OCI-M1 (cell line): ENCODE data around the gene GADD45A.
A peak's percentile ranks its signal among the peaks of the same experiment; 100 is the strongest.
"Not testable (repeated sequence)": the region's sequence is repeated elsewhere in the genome, so short reads cannot be mapped to it uniquely, and the experiment has no call there.

Experiments
- DNase-seq: peaks from one replicate; lab custom pipeline; 2025; lab: John Stamatoyannopoulos, UW

The GADD45A gene

GRCh38 chr1:67721650-67722291 lies 36.8 kb downstream of the GADD45A start:
- DNase-seq: no peak

DNA sequence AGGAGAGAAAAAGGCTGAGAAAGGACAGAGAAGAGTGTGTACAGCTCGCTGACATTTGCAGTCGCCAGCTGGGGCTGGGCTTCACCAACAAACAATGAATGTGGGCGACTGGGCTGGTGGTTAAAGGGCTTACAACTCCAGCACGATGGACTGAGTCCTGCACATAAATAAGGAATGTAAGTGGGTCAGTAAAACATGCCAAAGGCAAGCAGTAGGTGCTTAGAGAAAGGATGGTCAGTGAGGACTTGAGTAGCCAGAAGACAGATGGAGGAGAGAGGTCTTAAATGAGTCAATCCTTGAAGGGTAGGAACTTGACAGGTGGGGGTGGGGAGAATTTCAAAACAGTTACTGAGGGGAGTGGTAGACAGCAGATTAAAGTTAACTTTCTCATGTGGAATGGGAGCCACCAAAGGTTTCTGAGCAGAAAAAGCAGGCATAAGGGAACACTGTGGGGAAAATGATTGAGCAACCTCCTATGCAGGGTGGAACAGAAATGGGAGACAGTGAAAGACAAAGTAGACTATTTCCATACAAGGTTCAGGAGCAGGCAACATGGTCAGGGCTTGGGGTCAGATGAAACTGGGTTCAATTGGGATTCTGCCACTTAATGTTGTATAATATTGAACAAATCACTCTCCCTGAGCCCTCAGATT lies 37.4 kb downstream of the GADD45A start:
- peak; percentile 16 for DNase-seq

DNA sequence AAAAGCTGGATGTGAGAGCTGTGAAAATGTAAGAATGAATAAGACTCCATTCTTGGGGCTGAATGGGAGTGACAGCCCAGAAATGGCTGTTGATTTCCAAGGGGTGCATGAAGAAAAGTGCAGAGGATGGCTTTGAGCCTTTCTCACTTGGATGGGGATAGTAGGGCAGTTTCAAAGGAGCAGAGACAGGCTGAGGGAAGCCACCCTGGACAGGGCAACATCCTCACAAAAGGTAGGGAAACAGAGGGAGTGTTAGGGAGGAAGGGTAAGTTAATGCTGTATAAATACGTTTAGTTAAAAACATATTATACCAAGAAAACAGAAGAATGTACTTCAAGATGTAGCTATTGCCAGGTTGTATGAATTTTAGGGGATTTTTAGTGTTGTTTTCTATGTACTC lies 38.1 kb downstream of the GADD45A start:
- no peak for DNase-seq

GRCh38 chr1:67723620-67724019 lies 38.6 kb downstream of the GADD45A start:
- peak; percentile 45 for DNase-seq

- DNase-seq: no peak
Observed at GRCh38 chr1:67724928-67725560, 40.0 kb downstream of the GADD45A start.

- peak; percentile 23 for DNase-seq
Observed at GRCh38 chr1:67726224-67726623, 41.2 kb downstream of the GADD45A start.

DNA sequence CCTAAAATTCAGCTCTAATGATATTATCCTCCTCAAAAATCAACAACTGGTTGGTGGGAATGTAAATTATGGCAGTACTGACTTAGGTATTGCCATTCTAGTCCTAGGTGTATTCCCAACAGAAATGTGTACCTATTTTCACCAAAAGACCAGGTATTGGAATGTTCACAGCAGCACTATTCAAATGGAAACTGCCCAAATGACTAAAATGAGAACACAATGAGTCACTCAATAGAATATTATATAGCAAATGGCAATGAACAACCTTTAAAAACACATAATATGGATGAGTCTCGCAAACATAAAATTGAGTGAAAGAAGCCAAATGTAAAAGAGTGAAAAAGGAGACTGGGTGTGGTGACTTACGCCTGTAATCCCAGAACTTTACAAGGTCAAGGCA lies 44.9 kb downstream of the GADD45A start:
- DNase-seq: no peak

DNA sequence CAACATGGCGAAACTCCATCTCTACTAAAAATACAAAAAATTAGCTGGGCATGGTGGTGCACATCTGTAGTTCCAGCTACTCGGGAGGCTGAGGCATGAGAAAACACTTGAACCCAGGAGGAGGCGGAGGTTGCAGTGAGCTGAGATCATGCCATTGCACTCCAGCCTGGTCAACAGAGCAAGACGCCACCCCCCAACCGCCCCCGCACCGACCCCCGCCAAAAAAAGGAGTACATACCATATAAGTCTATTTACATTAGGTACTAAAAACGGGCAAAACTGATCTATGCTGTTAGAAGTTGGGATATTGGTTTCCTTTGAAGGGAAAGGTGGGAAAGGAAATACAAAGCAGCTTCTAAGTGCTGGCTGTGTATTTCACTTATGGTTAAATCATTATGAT lies 45.3 kb downstream of the GADD45A start:
- DNase-seq: not testable (repeated sequence)

GRCh38 chr1:67731322-67731721 lies 46.3 kb downstream of the GADD45A start:
- no peak for DNase-seq

DNA sequence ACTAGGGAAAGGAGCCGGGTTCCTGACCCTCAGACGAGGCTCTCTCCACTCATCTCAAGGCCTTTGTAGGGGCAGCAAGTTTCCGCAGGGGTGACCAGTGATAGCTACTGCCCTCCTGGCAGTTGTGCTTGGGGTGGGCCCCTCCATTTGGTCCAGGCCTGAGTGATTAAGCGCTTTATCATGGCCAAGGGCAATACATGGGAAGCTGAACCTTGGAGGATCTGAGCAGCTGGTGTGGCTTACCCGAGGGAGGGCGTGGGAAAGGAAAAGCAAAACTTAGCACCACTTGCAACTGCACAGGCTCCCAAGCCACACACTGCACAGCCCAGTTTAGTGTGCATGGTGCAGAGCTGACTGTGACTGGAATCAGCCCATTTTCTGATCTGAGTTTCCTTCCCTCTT lies 47.8 kb downstream of the GADD45A start:
- peak; percentile 69 for DNase-seq

GRCh38 chr1:67733681-67734322 lies 48.8 kb downstream of the GADD45A start:
- peak; percentile 95 for DNase-seq

DNA sequence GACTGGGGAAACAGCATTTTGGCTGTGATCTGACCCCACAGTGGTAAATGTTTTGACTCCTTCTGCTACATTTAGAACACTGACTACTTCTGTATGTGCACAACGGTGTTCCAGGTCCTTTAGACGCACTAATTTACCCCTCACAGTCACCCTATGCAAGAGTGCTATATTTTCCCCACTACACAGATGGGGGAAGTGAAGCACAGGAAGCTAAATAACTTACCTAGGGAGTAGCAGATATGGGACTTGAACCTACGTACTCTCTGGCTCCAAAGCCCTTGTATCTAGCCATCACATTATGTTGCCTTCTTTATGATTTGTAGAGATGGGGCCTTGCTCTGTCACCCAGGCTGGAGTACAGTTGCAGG lies 49.3 kb downstream of the GADD45A start:
- DNase-seq: no peak

DNA sequence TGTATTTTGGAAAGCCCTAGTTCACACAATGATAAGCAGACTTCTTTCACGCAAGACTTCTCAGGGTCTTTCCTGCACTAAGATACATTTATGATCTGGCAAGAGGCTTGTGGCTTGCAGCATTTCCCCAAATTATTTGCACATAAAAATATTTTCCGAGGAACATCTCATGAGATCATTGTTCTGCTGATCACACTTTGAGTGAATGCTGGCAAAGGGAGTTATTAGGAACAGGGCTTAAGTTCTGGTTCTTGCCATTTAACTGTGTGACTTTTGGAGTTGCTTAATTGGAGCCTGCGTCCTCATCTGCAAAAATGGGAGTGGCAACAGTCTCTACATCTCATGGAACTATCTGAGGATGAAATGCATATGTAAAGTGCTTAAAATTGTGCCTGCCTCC lies 50.2 kb downstream of the GADD45A start:
- DNase-seq: peak; percentile 53

- DNase-seq: peak; percentile 9
Observed at GRCh38 chr1:67735806-67736627, 51.0 kb downstream of the GADD45A start.

GRCh38 chr1:67736750-67737149 lies 51.7 kb downstream of the GADD45A start:
- no peak for DNase-seq

DNA sequence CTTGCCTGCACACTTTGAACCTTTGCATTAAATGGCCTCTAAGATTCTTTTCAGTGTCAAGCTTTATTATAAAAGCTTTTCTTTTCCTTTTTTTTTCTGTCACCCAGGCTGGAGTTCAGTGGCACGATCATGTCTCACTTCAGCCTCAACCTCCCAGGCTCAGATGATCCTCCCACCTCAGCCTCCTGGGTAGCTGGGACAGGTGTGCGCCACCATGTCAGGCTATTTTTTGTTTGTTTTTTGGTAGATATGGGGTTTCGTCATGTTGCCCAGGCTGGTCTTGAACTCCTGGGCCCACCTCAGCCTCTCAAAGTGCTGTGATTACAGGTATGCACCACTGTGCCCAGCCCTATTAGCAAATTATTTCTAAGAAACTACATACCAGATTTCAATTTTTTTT lies 52.9 kb downstream of the GADD45A start:
- no peak for DNase-seq
